IMR-90 (cell line): ENCODE measurements around the gene COX6B2. TPM values are rescaled to one million over a fixed set of nuclear protein-coding genes. Genes with fewer than 3 reads are reported as not detected.

Experiments
- ATAC-seq: fragments of 200-7000 bp; cut with Tn5 transposase; 2 replicates; pipeline ENCODE4 v1.9.1; 2020; ENCODE audit warnings: low read depth, mild to moderate bottlenecking, moderate library complexity
- BruUV-seq: library from RNA; stranded (reverse); fragments of 400-500 nt; replicated peaks from 2 replicates; lab custom pipeline; 2021; lab: Mats Ljungman, UMichigan
- CTCF ChIA-PET: fragments of 300-600 bp; formaldehyde crosslinking; extraction: SDS; loops from one replicate; lab custom pipeline; 2021; ENCODE audit warnings: antibody characterized with exemption; lab: Yijun Ruan, JAX
- POLR2A ChIA-PET: fragments of 300-600 bp; sonication (Branson Sonifier 250); formaldehyde crosslinking; loops from one replicate; lab custom pipeline; 2022; ENCODE audit warnings: antibody characterized with exemption; ENCODE audit not compliant: unreplicated experiment; lab: Charles Lee
- DNase-seq: peaks from one replicate; pipeline ENCODE4 v3.0.0; 2013
- H2AFZ ChIP-seq: replicated peaks from 2 replicates; pipeline ENCODE3; 2013; ENCODE audit warnings: low read length, mild to moderate bottlenecking; ENCODE audit not compliant: poor library complexity
- H2AK5ac ChIP-seq: 2 replicates; pipeline ENCODE4 v1.6.1; 2013; ENCODE audit warnings: low read depth, low read length, inconsistent platforms
- H2AK9ac ChIP-seq: replicated peaks from 2 replicates; pipeline ENCODE3; 2013; ENCODE audit warnings: mild to moderate bottlenecking, low read depth, low read length, moderate library complexity; ENCODE audit not compliant: poor library complexity
- H2BK120ac ChIP-seq: 2 replicates; pipeline ENCODE4 v1.6.1; 2013; ENCODE audit warnings: low read depth, low read length, inconsistent platforms
- H2BK15ac ChIP-seq: 3 replicates; pipeline ENCODE4 v1.6.1; 2013; ENCODE audit warnings: low read depth, low read length, inconsistent platforms
- H2BK20ac ChIP-seq: 2 replicates; pipeline ENCODE4 v1.6.1; 2013; ENCODE audit warnings: low read depth, mild to moderate bottlenecking, inconsistent platforms, low read length, moderate library complexity
- H2BK5ac ChIP-seq: 2 replicates; pipeline ENCODE4 v1.6.1; 2013; ENCODE audit warnings: mild to moderate bottlenecking, low read depth, low read length, inconsistent platforms; ENCODE audit not compliant: poor library complexity, severe bottlenecking
- H3K14ac ChIP-seq: replicated peaks from 2 replicates; pipeline ENCODE4 v1.6.1; 2013; ENCODE audit warnings: low read depth, low read length, inconsistent platforms
- H3K18ac ChIP-seq: 2 replicates; pipeline ENCODE4 v1.6.1; 2013; ENCODE audit warnings: low read depth, low read length, control low read depth
- H3K23ac ChIP-seq: 2 replicates; pipeline ENCODE4 v1.6.1; 2013; ENCODE audit warnings: low read depth, low read length, inconsistent platforms
- H3K27ac ChIP-seq: 2 replicates; pipeline ENCODE4 v1.5.1; 2013; ENCODE audit warnings: mild to moderate bottlenecking, control low read depth, low read length; ENCODE audit not compliant: insufficient read depth
- H3K27me3 ChIP-seq: 2 replicates; pipeline ENCODE4 v1.6.1; 2013; ENCODE audit warnings: low read length; ENCODE audit not compliant: control insufficient read depth, insufficient read depth
- H3K36me3 ChIP-seq: 2 replicates; pipeline ENCODE4 v1.6.1; 2013; ENCODE audit warnings: low read length, mixed read lengths; ENCODE audit not compliant: control insufficient read depth, insufficient read depth
- H3K4ac ChIP-seq: 2 replicates; pipeline ENCODE4 v1.6.1; 2013; ENCODE audit warnings: low read depth, low read length, inconsistent platforms
- H3K4me1 ChIP-seq: 2 replicates; pipeline ENCODE4 v1.6.1; 2013; ENCODE audit warnings: low read length, mixed read lengths; ENCODE audit not compliant: control insufficient read depth, insufficient read depth
- H3K4me2 ChIP-seq: 2 replicates; pipeline ENCODE4 v1.6.1; 2013; ENCODE audit warnings: low read depth, mild to moderate bottlenecking, control low read depth, low read length, moderate library complexity
- H3K4me3 ChIP-seq: 2 replicates; pipeline ENCODE4 v1.5.1; 2013; ENCODE audit warnings: low read depth, mild to moderate bottlenecking, control low read depth, low read length, moderate library complexity; ENCODE audit not compliant: insufficient read depth
- H3K56ac ChIP-seq: 2 replicates; pipeline ENCODE4 v1.6.1; 2013; ENCODE audit warnings: low read length, inconsistent platforms; ENCODE audit not compliant: insufficient read depth; ENCODE audit errors: extremely low read depth
- H3K79me1 ChIP-seq, 2 experiments: 2 replicates each; pipeline ENCODE4 v1.6.1; 2013; ENCODE audit warnings: low read length in 2 of 2, inconsistent platforms in 1 of 2, low read depth in 1 of 2
- H3K9ac ChIP-seq: 2 replicates; pipeline ENCODE4 v1.6.1; 2013; ENCODE audit warnings: low read depth, low read length, control low read depth
- H3K9me1 ChIP-seq: 2 replicates; pipeline ENCODE4 v1.6.1; 2013; ENCODE audit warnings: low read length, inconsistent platforms; ENCODE audit not compliant: insufficient read depth
- H3K9me3 ChIP-seq: 2 replicates; pipeline ENCODE4 v1.6.1; 2013; ENCODE audit warnings: low read length; ENCODE audit not compliant: control insufficient read depth, insufficient read depth
- H4K20me1 ChIP-seq: 2 replicates; pipeline ENCODE4 v1.6.1; 2013; ENCODE audit warnings: low read length, inconsistent platforms; ENCODE audit not compliant: insufficient read depth
- H4K5ac ChIP-seq: 2 replicates; pipeline ENCODE4 v1.6.1; 2013; ENCODE audit warnings: mild to moderate bottlenecking, low read depth, low read length, control low read depth
- H4K8ac ChIP-seq, 2 experiments: 2 replicates each; pipeline ENCODE4 v1.6.1; 2013; ENCODE audit warnings: low read depth in 2 of 2, low read length in 2 of 2, control low read depth in 1 of 2, inconsistent platforms in 1 of 2
- H4K91ac ChIP-seq: 2 replicates; pipeline ENCODE4 v1.6.1; 2013; ENCODE audit warnings: low read depth, low read length, inconsistent platforms; ENCODE audit not compliant: insufficient read depth
- CEBPB ChIP-seq: IDR thresholded peaks from 2 replicates; pipeline ENCODE4 v1.6.1; 2012; ENCODE audit warnings: low read depth, low read length, improper control_type of control experiment
- CHD1 ChIP-seq: IDR thresholded peaks from 2 replicates; pipeline ENCODE4 v1.6.1; 2012; ENCODE audit warnings: low read depth, low read length, improper control_type of control experiment
- CTCF ChIP-seq: conservative IDR thresholded peaks from 2 replicates; pipeline ENCODE4 v1.5.1; 2012; ENCODE audit warnings: mild to moderate bottlenecking, low read depth, low read length, improper control_type of control experiment
- FOS ChIP-seq: fragments of 150-350 bp; IDR thresholded peaks from 2 replicates; pipeline ENCODE4 v1.6.1; 2016; ENCODE audit warnings: low read depth, low read length
- MAFK ChIP-seq: IDR thresholded peaks from 2 replicates; pipeline ENCODE4 v1.6.1; 2012; ENCODE audit warnings: low read depth, low read length, improper control_type of control experiment
- MAZ ChIP-seq: IDR thresholded peaks from 2 replicates; pipeline ENCODE4 v1.6.1; 2012; ENCODE audit warnings: low read depth, mild to moderate bottlenecking, low read length, improper control_type of control experiment, moderate library complexity, borderline replicate concordance
- MXI1 ChIP-seq: IDR thresholded peaks from 2 replicates; pipeline ENCODE4 v1.6.1; 2012; ENCODE audit warnings: low read depth, mild to moderate bottlenecking, low read length, moderate library complexity, borderline replicate concordance
- NFE2L2 ChIP-seq: fragments of 150-350 bp; IDR thresholded peaks from 2 replicates; pipeline ENCODE4 v1.6.1; 2016; ENCODE audit warnings: low read depth, mild to moderate bottlenecking, low read length
- POLR2A ChIP-seq: IDR thresholded peaks from 2 replicates; pipeline ENCODE4 v1.6.1; 2012; ENCODE audit warnings: mild to moderate bottlenecking, low read depth, low read length
- WGBS, 2 experiments: methylation state at CpG; one replicate each; pipeline versions ENCODE4 v1.1.5 to v1.1.7; 2013; ENCODE audit warnings: missing lambda C conversion rate in 2 of 2; ENCODE audit not compliant: insufficient read length in 1 of 2; ENCODE audit errors: extremely low coverage in 2 of 2; 5-methylcytosine and 5-hydroxymethylcytosine counted together
- dilution Hi-C: fragments of 300-500 bp; cut with HindIII; formaldehyde crosslinking; loops from one replicate; pipeline ENCODE4 v1.14.3; 2018; ENCODE audit warnings: low sequenced_read_pairs; ENCODE audit not compliant: unreplicated experiment
- in situ Hi-C: fragments of 300-500 bp; cut with MboI; formaldehyde crosslinking; loops from 3 replicates; pipeline ENCODE4 v1.14.3; 2019; ENCODE audit warnings: low sequenced_read_pairs, inconsistent platforms, mixed read lengths
- intact Hi-C: fragments of 100-400 bp; cut with micrococcal nuclease; formaldehyde crosslinking; loops from 2 replicates; pipeline ENCODE4 v1.10.0; 2022
- polyA plus RNA-seq, 3 experiments: library from polyadenylated mRNA; depleted of rRNA; stranded (reverse); fragments of >200 nt; gene quantifications; 2 replicates each; pipeline ENCODE4 v1.2.3, GENCODE V29; 2012; ENCODE audit warnings: low replicate concordance in 1 of 3
- total RNA-seq: library from RNA; depleted of rRNA; stranded (reverse); fragments of >200 nt; gene quantifications from 2 replicates; pipeline ENCODE4 v1.2.3, GENCODE V29; 2012

The COX6B2 gene
- total and polyA plus RNA-seq, 2 of the 4 experiments (the other 2 are of a cell fraction), result 0.19 TPM; not detected in 1

- in situ Hi-C loops (no loop called here), dilution Hi-C loops (no loop called here), intact Hi-C loops (no loop called here)
- Histone ChIP-seq H3K27me3 (no peaks in the 10 kb centered on the region), H3K56ac (no peak overlapping the region), H4K8ac (peak overlapping the region in 1 of 2 experiments; percentile 14; a peak in 1 of 4 replicates), H3K4me1 (peaks cover 36% of the 10 kb centered on the region), H2BK15ac (no peak overlapping the region), H3K36me3 (peaks cover 48% of the 10 kb centered on the region), H3K23ac (peak overlapping the region; percentile 60; the same call in 1 of the 2 replicates), H3K4me2 (no peak overlapping the region), H3K18ac (no peak overlapping the region), H2BK120ac (no peak overlapping the region), H3K9me1 (peaks cover 31% of the 10 kb centered on the region), H3K4ac (no peak overlapping the region), H3K9me3 (no peaks in the 10 kb centered on the region), H2BK20ac (no peak overlapping the region), H3K9ac (no peak overlapping the region), H2AFZ (no peak overlapping the region), H2BK5ac (no peak overlapping the region), H3K27ac (no peak overlapping the region), H4K5ac (no peak overlapping the region), H4K20me1 (peaks cover 75% of the 10 kb centered on the region), H3K79me1 (peaks cover 19 to 63% of the 10 kb centered on the region in 2 experiments), H2AK9ac (no peak overlapping the region), H4K91ac (no peak overlapping the region), H2AK5ac (no peak overlapping the region), H3K14ac (no peak overlapping the region), H3K4me3 (no peak overlapping the region)
- ATAC-seq (no peak), DNase-seq (no peak)
- TF ChIP-seq MAFK (no peak), CHD1 (no peak), MAZ (no peak), CTCF (no peak), NFE2L2 (no peak), MXI1 (no peak), CEBPB (no peak), FOS (no peak), POLR2A (no peak; the same call in none of the 2 replicates)
- ChIA-PET CTCF (no interaction called here), POLR2A (interaction anchor here (0.5 to 1.3 kb wide), 2 partner anchors 17 to 23 kb away, joined by 3 read pairs; no protein-coding TSS in a partner anchor)
- BruUV-seq, result no TSS peak
- WGBS, 2 experiments, result 82% methylated on average over 2 of the region's 7 CpGs; no CpG with 5 or more reads in 1 of the 2 experiments
Observed at GRCh38 chr19:55390461-55390880, 36.0 kb upstream of the COX6B2 start.
